OCI-M1 (cell line): ENCODE data around the gene CHP1.
"Not testable (repeated sequence)": the region's sequence is repeated elsewhere in the genome, so short reads cannot be mapped to it uniquely, and the experiment has no call there.

Experiments used
- DNase-seq: peaks from one replicate; lab custom pipeline; 2025; lab: John Stamatoyannopoulos, UW

CHP1 gene

GRCh38 chr15:41230650-41231421 lies at the start of gene CHP1, which contains the start of gene EXD1:
Gene CHP1, plus strand, starts transcription at chr15:41231268. Its CDS starts 115 bp downstream, at chr15:41231383.
Gene EXD1, minus strand, starts transcription at chr15:41230757. Its CDS starts 4,182 bp downstream, at chr15:41226575.
- DNase-seq: peak; percentile 98

- no peak for DNase-seq
Measured at GRCh38 chr15:41182266-41182665, 48.8 kb upstream of the CHP1 start.

- no peak for DNase-seq
Measured at GRCh38 chr15:41183581-41183980, 47.5 kb upstream of the CHP1 start.

GRCh38 chr15:41194444-41194843 lies 36.6 kb upstream of the CHP1 start:
- no peak for DNase-seq

- no peak for DNase-seq
Measured at GRCh38 chr15:41199470-41199869, 31.6 kb upstream of the CHP1 start.

- DNase-seq: no peak
Measured at GRCh38 chr15:41203395-41203794, 27.7 kb upstream of the CHP1 start.

- no peak for DNase-seq
Measured at GRCh38 chr15:41205315-41205714, 25.8 kb upstream of the CHP1 start.

- no peak for DNase-seq
Measured at GRCh38 chr15:41207687-41208448, 23.2 kb upstream of the CHP1 start.

GRCh38 chr15:41215708-41216107 lies 15.4 kb upstream of the CHP1 start:
- DNase-seq: no peak

GRCh38 chr15:41218851-41219250 lies 12.2 kb upstream of the CHP1 start:
- DNase-seq: peak; percentile 27

GRCh38 chr15:41219381-41219780 lies 11.7 kb upstream of the CHP1 start:
- no peak for DNase-seq

GRCh38 chr15:41230345-41230649 lies 771 bp upstream of the CHP1 start:
- DNase-seq: no peak

GRCh38 chr15:41231422-41232226 lies 556 bp downstream of the CHP1 start:
- DNase-seq: peak; percentile 46

- peak; percentile 53 for DNase-seq
Measured at GRCh38 chr15:41233367-41233771, 2.3 kb downstream of the CHP1 start.

- DNase-seq: not testable (repeated sequence)
Measured at GRCh38 chr15:41235228-41235627, 4.2 kb downstream of the CHP1 start.

GRCh38 chr15:41235929-41236328 lies 4.9 kb downstream of the CHP1 start:
- DNase-seq: no peak

- no peak for DNase-seq
Measured at GRCh38 chr15:41238100-41238499, 7.0 kb downstream of the CHP1 start.

GRCh38 chr15:41241221-41241964 lies 10.3 kb downstream of the CHP1 start:
- peak; percentile 14 for DNase-seq

- DNase-seq: not testable (repeated sequence)
Measured at GRCh38 chr15:41250745-41251144, 19.7 kb downstream of the CHP1 start.

- no peak for DNase-seq
Measured at GRCh38 chr15:41251411-41251810, 20.3 kb downstream of the CHP1 start.

GRCh38 chr15:41254560-41254959 lies 23.5 kb downstream of the CHP1 start:
- no peak for DNase-seq

- DNase-seq: no peak
Measured at GRCh38 chr15:41256103-41256502, 25.0 kb downstream of the CHP1 start.
